Ascending aorta (tissue), 2 donors: ENCODE measurements around the gene UBIAD1. TPM values are rescaled to one million over a fixed set of nuclear protein-coding genes. Genes with fewer than 3 reads are reported as not detected.

Source experiments
- DNase-seq, 2 donors: peaks; one replicate each; pipeline ENCODE4 v3.0.0-alpha.2; 2019; ENCODE audit warnings: low spot score in 2 of 2
- H3K27ac ChIP-seq, 2 donors: fragments of 200-600 bp; sonication (generic); one replicate each; pipeline ENCODE4 v1.5.1; 2016 to 2017; ENCODE audit warnings: mild to moderate bottlenecking in 1 of 2
- H3K27me3 ChIP-seq: fragments of 200-600 bp; sonication (generic); one replicate; pipeline ENCODE4 v1.5.1; 2017
- H3K36me3 ChIP-seq, 2 donors: fragments of 200-600 bp; sonication (generic); one replicate each; pipeline ENCODE4 v1.5.1; 2016
- H3K4me1 ChIP-seq, 2 donors: fragments of 200-600 bp; sonication (generic); one replicate each; pipeline ENCODE4 v1.5.1; 2016 to 2017; ENCODE audit warnings: mild to moderate bottlenecking in 1 of 2
- H3K4me3 ChIP-seq, 2 donors: fragments of 200-600 bp; sonication (generic); one replicate each; pipeline ENCODE4 v1.5.1; 2016 to 2017; ENCODE audit warnings: mild to moderate bottlenecking in 1 of 2
- H3K9me3 ChIP-seq, 2 donors: fragments of 200-600 bp; sonication (generic); one replicate each; pipeline ENCODE4 v1.5.1; 2016
- CTCF ChIP-seq, 3 experiments: fragments of 200-600 bp in 2 of 3; fragments of 450-650 bp in 1 of 3; sonication (generic) in 2 of 3; IDR thresholded peaks; one replicate each; pipeline ENCODE4 v1.5.1; 2016 to 2019; ENCODE audit warnings: antibody characterized with exemption in 3 of 3, mild to moderate bottlenecking in 1 of 3, moderate library complexity in 1 of 3
- intact Hi-C: fragments of 100-400 bp; cut with DNase I; formaldehyde crosslinking; loops from one replicate; pipeline ENCODE4 v1.15.1; 2023
- total RNA-seq: library from RNA; depleted of rRNA; stranded (reverse); fragments of >200 nt; gene quantifications from one replicate; pipeline ENCODE4 v1.1.0, GENCODE V29; 2016

UBIAD1 gene
- total RNA-seq, 1 donor from 2014 or later: 53.0 TPM

- intact Hi-C loops: no loop called here
- DNase-seq: peak in 1 of 2 donors; percentile 69
- Histone ChIP-seq H3K27ac (peak overlapping the region; percentile 12 to 48), H3K36me3 (peaks cover 23 to 25% of the 10 kb centered on the region in 2 donors), H3K27me3 (no peaks in the 10 kb centered on the region), H3K4me1 (peaks cover 0 to 7% of the 10 kb centered on the region in 2 donors), H3K4me3 (no peak overlapping the region), H3K9me3 (no peaks in the 10 kb centered on the region)
- no peak for TF ChIP-seq CTCF (IDR thresholded peaks at IDR 0.05)
Measured at GRCh38 chr1:11281518-11282331, 8.7 kb downstream of the UBIAD1 start.

GRCh38 chr1:11283151-11283550 lies 10.2 kb downstream of the UBIAD1 start:
- intact Hi-C loops: no loop called here

GRCh38 chr1:11284784-11285183 lies 11.8 kb downstream of the UBIAD1 start:
- Histone ChIP-seq H3K36me3 (peaks cover 18 to 24% of the 10 kb centered on the region in 2 donors), H3K4me3 (no peak overlapping the region), H3K27me3 (no peaks in the 10 kb centered on the region), H3K4me1 (peaks cover 0 to 7% of the 10 kb centered on the region in 2 donors), H3K27ac (no peak overlapping the region), H3K9me3 (no peaks in the 10 kb centered on the region)
- TF ChIP-seq CTCF (IDR thresholded peaks at IDR 0.05): no peak
- intact Hi-C loops: no loop called here
- DNase-seq: no peak

More at GRCh38 chr1:11283151-11283550, 10.2 kb downstream of the UBIAD1 start:
- Histone ChIP-seq H3K9me3 (no peaks in the 10 kb centered on the region), H3K27me3 (no peaks in the 10 kb centered on the region), H3K4me3 (no peak overlapping the region), H3K27ac (no peak overlapping the region), H3K4me1 (peaks cover 0 to 7% of the 10 kb centered on the region in 2 donors), H3K36me3 (peaks cover 29 to 31% of the 10 kb centered on the region in 2 donors)
- no peak for TF ChIP-seq CTCF (IDR thresholded peaks at IDR 0.05)
- no peak for DNase-seq

- TF ChIP-seq CTCF (IDR thresholded peaks at IDR 0.05): no peak
- Histone ChIP-seq H3K4me1 (peaks cover 0 to 5% of the 10 kb centered on the region in 2 donors), H3K9me3 (no peaks in the 10 kb centered on the region), H3K36me3 (peaks cover 22 to 32% of the 10 kb centered on the region in 2 donors), H3K4me3 (no peak overlapping the region), H3K27ac (no peak overlapping the region), H3K27me3 (no peaks in the 10 kb centered on the region)
- intact Hi-C loops: no loop called here
- DNase-seq: no peak
Measured at GRCh38 chr1:11285883-11286734, 13.1 kb downstream of the UBIAD1 start.

- Histone ChIP-seq H3K27me3 (no peaks in the 10 kb centered on the region), H3K4me3 (no peak overlapping the region), H3K9me3 (no peaks in the 10 kb centered on the region), H3K4me1 (no peaks in the 10 kb centered on the region), H3K27ac (no peak overlapping the region), H3K36me3 (peaks cover 22 to 33% of the 10 kb centered on the region in 2 donors)
- no peak for DNase-seq
- no peak for TF ChIP-seq CTCF (IDR thresholded peaks at IDR 0.05)
- intact Hi-C loops: no loop called here
Measured at GRCh38 chr1:11286735-11287410, 13.9 kb downstream of the UBIAD1 start.
